ENCODE data around the gene PCSK2.

DNA sequence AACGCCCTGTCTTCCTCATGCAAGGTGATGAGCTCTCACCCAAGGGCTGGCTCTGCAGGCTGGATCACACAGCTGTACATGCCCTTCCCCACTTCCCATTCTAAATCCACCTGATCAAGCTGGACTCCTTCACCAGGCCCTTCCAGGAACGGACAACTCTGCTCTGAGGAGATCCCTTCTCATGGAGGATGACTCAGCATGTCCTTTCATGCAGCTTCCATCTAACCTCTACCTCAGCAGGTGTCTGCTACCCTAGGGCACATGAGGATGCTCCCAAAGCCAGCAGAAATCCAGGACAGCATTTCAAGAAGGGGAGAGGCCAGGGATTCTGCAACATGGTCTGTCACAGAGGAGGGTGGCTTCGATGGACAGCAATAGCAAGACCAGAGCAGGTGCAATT lies 61.2 kb downstream of the PCSK2 start:
- TF ChIP-seq POLR2A (IDR thresholded peaks at IDR 0.05) = no peak
- TF ChIP-seq, protein P1, sequence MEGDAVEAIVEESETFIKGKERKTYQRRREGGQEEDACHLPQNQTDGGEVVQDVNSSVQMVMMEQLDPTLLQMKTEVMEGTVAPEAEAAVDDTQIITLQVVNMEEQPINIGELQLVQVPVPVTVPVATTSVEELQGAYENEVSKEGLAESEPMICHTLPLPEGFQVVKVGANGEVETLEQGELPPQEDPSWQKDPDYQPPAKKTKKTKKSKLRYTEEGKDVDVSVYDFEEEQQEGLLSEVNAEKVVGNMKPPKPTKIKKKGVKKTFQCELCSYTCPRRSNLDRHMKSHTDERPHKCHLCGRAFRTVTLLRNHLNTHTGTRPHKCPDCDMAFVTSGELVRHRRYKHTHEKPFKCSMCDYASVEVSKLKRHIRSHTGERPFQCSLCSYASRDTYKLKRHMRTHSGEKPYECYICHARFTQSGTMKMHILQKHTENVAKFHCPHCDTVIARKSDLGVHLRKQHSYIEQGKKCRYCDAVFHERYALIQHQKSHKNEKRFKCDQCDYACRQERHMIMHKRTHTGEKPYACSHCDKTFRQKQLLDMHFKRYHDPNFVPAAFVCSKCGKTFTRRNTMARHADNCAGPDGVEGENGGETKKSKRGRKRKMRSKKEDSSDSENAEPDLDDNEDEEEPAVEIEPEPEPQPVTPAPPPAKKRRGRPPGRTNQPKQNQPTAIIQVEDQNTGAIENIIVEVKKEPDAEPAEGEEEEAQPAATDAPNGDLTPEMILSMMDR (IDR thresholded peaks at IDR 0.05) = no peak
